ENCODE results near the gene SH3BGRL.

Gene SH3BGRL

DNA sequence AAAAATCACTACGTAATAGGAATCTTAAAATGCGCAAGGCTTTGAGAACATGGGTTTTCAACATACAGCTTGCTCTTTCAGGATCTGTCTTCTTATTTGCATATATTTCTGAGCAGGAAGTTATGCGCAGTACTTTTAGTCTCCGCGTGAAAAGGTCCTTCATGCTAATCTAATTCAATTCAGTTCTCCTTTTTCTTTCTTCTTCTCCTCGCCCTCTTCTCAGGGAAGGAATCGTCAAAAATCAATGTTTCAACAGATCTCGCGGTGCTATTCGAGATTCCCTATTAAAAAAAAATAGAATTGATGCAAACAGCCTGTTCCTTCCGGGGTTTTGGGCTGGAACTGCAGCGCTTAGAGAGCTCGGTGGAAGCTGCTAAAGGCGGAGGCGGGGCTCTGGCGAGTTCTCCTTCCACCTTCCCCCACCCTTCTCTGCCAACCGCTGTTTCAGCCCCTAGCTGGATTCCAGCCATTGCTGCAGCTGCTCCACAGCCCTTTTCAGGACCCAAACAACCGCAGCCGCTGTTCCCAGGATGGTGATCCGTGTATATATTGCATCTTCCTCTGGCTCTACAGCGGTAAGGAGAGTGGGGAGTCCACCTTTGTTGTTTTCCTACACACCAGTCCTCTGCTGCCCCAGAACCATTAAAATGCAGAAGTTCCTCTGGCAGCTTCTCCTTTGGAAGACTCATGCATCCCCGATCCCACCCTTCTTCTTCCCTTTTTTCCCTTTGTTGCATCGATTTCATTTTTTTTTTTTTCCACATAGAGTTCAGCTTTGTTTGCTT lies at the start of gene SH3BGRL, which contains the start of gene HMGN5:
TSS of gene SH3BGRL (plus strand) at position 432 of the 785 bp plus-strand sequence. CDS start at position 531, 99 bp downstream.
TSS of gene HMGN5 (minus strand) at position 243 of the 785 bp plus-strand sequence. CDS start 80,364 bp downstream, outside the sequence.
- peak; percentile 0 for DNase-seq

DNA sequence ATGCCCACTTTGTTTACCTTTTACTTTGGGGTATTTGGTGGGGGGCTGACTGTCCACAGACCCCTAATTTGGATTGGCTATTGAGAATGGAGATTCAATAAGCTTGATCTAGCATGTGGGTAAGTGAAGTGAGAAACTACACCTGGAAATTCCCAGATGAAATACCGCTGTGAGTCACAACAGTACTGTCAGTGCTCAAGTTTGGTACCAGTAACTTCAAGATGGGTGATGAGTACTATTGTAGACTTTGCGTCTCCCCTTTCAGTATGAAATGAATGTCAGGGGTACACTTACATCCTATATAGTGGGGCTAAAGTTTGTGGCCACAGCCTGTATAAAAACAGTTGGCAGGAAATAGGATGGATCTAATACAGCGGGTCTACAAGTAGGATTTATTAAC lies 33.5 kb upstream of the SH3BGRL start:
- no peak for DNase-seq

DNA sequence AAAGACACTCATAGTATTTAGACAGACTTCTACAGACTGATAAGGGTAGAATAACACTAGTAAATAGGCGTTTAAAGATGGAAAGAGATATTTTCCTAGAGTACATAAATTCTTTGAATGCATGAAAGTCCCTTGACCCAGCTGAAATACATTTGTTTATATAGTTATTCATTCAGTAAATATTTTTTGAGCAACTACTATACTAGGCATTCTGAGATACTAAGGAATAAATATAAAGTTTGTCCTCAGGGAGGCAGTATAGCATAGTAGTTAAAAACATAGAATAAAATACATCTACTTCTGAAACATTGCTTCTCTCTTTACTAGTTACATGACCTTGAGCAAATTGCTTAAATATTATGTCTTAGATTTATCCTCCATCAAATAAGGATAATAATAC lies 27.6 kb upstream of the SH3BGRL start:
- no peak for DNase-seq

DNA sequence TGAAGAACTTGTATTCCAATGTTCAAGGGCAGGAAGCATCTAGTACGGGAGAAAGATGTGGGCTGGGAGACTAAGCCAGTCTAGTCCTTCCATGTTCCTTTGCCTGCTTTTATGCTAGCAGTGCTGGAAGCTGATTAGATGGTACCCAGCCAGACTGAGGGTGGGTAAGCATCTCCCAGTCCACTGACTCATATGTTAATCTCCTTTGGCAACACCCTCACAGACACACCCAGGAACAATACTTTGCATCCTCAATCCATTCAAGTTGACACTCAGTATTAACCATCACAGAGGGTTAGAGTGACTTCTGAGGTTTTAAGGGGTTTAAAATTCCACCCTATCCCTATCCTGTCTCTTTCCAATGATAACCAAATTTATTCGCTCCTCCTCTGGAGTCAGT lies 6.6 kb upstream of the SH3BGRL start:
- DNase-seq = no peak

DNA sequence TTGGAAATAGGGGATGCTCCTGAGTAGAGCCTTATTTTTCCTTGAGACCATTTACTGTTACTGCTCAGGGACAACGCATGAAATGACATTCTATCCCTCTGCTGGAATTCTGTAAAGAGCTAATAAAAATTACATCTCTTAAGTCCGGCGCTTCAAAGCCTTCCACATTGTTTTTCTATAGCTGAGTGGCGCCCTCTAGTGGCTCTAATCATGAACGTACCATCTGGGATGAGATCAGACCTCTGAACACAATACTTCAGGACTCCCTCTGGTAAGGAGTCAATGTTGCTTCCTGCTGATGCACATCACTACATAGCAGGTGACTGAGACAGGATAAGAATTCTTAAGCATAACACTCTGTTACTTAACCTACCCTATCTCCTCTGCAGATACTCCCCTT lies 6.2 kb upstream of the SH3BGRL start:
- DNase-seq = peak; percentile 16

DNA sequence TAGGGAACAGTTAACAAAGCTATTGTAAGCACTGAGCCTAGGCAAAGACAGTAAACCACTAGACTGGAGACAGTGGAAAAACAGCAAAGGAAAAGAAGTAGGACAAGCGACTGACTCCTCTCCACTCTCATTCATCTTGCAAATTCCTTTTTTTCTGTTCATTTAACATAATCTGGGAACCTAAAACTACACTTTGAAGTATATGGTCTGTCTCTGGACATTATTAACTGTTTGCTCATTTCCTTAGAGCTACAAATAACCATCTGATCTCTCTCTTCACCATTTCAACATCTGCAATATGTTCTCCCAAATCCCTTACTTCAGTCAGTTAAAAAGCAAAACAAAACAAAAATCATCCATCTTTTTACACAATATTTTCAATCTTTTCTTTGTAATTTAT lies 831 bp upstream of the SH3BGRL start:
- no peak for DNase-seq

DNA sequence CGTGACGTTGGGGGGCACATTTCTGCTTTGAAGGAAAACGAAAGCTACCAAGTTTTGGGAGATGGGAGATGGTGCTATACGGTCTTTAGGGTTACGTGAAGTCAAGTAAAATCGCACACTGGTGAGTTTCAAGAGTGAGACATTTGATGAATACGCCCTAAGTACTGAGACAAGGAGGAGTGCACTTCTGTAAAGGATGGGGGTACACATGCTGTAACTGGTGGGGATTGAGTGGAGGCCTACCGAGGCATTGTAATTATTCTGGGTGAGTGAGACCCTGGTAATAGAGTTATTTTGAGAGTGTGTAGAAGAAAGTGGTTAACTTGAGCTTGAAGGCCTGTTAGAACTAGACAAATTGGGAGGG lies 536 bp downstream of the SH3BGRL start:
- DNase-seq = no peak

DNA sequence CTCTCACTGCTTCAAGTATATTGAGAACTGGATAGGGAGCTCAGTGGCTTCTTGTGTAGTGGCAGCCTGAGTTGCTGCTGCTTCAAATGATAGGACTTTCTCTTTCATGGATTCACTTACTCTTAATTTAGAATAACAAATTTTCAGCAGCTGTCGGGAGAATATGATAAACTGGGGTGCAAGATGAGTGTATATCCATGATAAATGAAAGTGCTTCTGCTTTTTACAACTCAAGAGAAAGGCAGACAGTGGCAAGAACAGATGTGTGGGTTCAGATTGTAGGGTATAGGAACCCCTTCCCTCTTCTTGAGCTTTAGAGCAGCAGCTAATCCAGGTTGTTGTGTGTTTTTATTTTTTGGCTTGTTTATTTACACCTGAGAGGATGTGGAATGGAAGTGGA lies 1.0 kb downstream of the SH3BGRL start:
- DNase-seq = no peak

DNA sequence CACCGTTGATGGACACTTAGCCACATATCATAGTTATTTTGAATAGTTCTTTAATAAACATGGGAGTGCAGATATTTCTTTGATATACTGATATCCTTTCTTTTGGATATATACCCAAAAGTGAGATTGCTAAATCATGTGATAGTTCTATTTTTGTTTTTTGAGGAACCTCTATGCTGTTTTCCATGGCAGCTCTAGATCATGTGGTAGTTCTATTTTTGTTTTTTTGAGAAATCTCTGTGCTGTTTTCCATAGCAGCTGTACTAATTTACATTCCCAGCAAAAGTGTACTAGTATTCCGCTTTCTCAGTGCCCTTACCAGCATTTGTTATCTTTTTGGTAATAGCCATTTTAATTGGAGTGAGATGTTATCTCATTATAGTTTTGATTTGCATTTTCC lies 3.6 kb downstream of the SH3BGRL start:
- DNase-seq = no peak

GRCh38 chrX:81206476-81206875 lies 4.6 kb downstream of the SH3BGRL start:
- DNase-seq = no peak

GRCh38 chrX:81208916-81209315 lies 7.0 kb downstream of the SH3BGRL start:
- DNase-seq = no peak

DNA sequence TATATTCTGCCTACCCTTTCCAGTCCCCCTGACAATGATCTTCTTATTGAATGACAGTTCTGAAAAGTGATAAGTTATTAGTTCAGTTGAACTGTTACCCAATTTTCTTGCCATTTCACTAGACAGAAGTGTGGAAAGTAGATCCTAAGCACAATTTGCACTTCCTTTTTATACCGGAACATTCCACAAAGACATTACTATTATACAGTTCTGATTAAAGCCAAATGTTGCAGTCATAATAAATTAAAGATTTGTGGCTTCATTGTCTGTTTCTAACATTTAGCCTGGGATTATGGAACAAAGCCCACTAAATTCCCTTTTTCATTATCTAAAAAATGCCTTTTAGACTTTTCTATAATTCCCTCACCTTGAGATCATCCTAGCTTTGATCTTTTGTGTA lies 13.8 kb downstream of the SH3BGRL start:
- DNase-seq = no peak

GRCh38 chrX:81229229-81229628 lies 27.3 kb downstream of the SH3BGRL start:
- no peak for DNase-seq

GRCh38 chrX:81229901-81230300 lies 28.0 kb downstream of the SH3BGRL start:
- no peak for DNase-seq

DNA sequence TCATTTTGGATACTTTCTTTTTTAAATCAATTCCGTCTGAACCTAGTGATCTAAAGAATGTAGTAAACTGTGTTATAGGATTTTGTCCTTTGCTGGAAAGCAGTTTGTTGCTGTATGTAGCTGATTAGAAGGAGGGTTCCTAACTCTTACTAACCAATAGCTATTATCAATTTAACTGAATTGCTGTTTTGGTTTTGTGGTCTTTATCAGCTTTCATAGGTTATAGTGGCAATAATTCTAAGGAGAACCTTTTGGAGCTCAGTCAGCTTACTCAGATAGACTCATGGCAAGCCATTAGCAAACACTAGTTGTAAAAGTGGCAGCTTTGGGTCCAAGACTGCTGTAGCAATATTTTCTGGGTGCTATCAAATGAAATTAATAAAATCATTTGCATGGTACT lies 29.6 kb downstream of the SH3BGRL start:
- DNase-seq = no peak

DNA sequence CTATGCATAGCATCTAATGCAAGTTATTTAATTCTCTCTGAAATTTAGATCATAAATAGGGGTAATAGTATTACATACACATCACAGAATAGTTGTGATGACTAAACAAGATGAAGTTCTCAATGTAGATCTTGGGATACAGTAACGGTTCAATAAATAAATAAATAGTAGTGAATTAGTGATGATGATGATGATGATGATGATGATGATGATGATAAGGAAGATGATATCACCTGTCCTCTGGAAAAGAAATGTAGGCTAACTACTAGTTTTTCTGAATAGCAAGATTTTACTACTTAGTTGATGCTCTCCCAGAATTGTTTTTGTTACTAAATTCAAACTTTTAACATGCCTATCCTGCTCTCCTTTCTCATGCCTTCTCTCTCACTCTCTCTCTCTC lies 30.3 kb downstream of the SH3BGRL start:
- DNase-seq = no peak

DNA sequence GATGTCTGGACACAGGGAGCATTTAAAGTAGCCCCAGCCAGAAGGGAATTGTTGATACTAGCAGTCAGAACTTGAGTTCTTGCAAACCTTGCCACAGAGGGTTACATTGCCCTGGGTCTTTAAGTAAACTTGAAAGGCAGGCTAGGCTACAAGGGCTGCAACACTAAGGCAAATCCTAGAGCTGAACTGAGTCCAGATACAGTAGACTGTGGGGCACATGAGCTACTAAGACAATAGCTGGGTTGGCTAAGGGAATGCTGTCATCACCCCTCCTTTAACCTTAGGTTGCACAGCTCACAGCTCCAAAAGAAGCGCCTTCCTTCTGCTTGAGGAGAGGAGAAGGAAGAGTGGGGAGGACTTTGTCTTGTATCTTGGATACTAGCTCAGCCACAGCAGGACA lies 35.6 kb downstream of the SH3BGRL start:
- DNase-seq = no peak

DNA sequence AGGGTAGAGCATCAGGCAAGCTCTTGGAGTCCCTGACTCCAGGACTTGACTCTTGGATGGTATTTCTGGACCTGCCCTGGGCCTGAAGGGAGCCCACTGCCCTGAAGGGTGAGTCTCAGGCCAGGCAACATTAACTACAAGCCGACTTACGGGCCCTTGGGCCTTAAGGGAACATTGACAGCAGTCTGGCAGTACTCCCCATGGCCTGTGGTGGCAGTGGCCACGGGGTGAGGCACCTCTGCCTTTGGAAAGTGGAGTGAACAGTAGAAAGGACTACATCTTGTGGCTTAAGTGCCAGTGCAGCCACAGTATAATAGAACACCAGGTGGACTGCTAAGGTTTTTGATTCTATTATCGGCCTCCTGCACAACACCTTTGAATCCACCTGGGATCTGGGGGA lies 36.3 kb downstream of the SH3BGRL start:
- no peak for DNase-seq

- DNase-seq = no peak
These were observed 38.9 kb downstream of the SH3BGRL start for GRCh38 chrX:81240701-81241331.

GRCh38 chrX:81241753-81242152 lies 39.9 kb downstream of the SH3BGRL start:
- DNase-seq = no peak

DNA sequence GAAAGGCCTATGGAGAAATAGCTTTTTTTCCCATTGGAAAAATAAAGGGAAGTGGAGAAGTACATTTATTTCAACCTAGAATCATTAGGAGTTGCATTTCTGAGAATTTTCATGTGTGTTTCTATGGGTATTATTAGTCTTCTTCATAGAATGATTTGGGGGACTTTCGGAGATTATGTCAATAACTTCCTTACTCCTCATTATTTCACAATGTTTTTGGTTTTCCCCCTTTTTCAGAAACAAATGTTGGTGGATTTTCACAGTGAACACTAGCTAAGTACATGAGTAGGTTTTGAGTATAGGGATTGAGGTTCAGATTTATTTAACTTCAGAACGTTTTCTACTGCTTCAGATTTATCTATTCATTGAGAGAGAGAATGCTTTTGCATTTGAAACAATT lies 54.0 kb downstream of the SH3BGRL start:
- no peak for DNase-seq

GRCh38 chrX:81257817-81258216 lies 55.9 kb downstream of the SH3BGRL start:
- no peak for DNase-seq

DNA sequence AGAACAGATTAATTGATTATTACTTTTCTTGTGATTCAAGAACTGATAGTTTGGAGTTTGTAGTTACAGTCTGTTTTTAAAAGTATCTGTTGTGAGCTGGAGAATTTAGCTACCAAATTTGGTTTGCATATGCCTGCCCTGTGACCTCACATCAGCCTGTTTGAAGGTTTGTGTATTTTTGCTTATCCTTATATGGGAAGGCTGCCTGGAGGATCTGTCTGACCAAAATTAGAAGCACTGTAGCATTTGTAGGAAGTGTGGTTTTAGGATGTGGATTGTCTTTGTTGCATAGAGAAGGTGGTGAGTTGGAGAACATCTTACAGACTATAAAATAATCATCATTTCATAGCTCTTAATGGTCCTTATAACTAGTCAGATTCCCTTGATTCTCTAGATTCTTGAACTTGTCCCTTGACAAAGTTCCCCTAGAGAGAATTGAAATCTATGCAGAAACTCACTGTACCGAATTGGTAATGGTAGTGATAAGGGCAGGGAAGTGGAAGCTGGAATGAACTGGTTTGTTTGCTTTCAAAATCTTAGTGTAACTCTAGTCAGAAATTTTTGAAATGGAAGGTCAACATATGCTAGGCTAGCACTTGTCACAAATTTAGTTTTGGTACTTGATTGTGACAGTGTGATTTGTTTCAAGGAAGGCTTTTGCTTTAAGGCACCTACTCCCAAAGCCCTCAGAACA lies 57.3 kb downstream of the SH3BGRL start:
- no peak for DNase-seq

Data from NCI-H2171 treated with DMSO at 0.1 percent for 48 hours (cell line).